Measurements from ENCODE around the gene MED7. TPM values are rescaled to one million over a fixed set of nuclear protein-coding genes. Genes with fewer than 3 reads are reported as not detected.

MED7 gene
- total RNA-seq, 1 donor from 2014 or later: 32.5 TPM

DNA sequence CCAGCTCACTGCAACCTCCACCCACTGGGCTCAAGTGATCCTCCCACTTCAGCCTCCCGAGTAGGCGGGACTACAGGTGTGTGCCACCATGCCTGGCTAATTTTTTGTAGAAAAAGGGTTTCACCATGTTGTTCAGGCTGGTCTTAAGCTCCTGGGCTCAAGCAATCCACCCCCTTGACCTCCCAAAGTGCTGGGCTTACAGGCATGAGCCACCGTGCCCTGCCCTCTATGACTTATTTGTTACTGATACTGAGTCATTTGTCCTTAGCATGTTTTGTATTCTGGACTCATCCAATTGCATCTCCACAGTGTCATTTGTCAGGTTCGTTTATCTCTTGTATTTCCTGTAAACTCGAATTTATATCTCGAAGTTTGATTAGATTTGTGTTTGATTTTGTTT lies 35.3 kb upstream of the MED7 start:
- H3K36me3 ChIP-seq: no peaks in the 10 kb centered on the region
- H3K9ac ChIP-seq: no peak overlapping the region
- Mint-ChIP-seq H3K27ac (no peak overlapping the region), H3K27me3 (ENCODE audit: insufficient read depth, low read depth) (peaks cover 2% of the 10 kb centered on the region), H3K4me1 (no peaks in the 10 kb centered on the region), H3K4me3 (no peak overlapping the region), H3K36me3 (no peaks in the 10 kb centered on the region), H3K9me3 (peaks cover 3% of the 10 kb centered on the region)
- H4K20me1 ChIP-seq (ENCODE audit: low read depth): no peaks in the 10 kb centered on the region
- H3K27me3 ChIP-seq: peaks cover 36% of the 10 kb centered on the region
- no peak for DNase-seq (ENCODE audit: low spot score)
- H3K4me2 ChIP-seq: no peak overlapping the region
- no peak overlapping the region for H3K27ac ChIP-seq
- no peaks in the 10 kb centered on the region for H3K4me1 ChIP-seq
- H3K79me2 ChIP-seq (ENCODE audit: low read depth): no peaks in the 10 kb centered on the region
- no peak for TF ChIP-seq EZH2 (IDR thresholded peaks at IDR 0.05)
- TF ChIP-seq EZH2phosphoT487 (IDR thresholded peaks at IDR 0.05): no peak
- TF ChIP-seq, protein P1, sequence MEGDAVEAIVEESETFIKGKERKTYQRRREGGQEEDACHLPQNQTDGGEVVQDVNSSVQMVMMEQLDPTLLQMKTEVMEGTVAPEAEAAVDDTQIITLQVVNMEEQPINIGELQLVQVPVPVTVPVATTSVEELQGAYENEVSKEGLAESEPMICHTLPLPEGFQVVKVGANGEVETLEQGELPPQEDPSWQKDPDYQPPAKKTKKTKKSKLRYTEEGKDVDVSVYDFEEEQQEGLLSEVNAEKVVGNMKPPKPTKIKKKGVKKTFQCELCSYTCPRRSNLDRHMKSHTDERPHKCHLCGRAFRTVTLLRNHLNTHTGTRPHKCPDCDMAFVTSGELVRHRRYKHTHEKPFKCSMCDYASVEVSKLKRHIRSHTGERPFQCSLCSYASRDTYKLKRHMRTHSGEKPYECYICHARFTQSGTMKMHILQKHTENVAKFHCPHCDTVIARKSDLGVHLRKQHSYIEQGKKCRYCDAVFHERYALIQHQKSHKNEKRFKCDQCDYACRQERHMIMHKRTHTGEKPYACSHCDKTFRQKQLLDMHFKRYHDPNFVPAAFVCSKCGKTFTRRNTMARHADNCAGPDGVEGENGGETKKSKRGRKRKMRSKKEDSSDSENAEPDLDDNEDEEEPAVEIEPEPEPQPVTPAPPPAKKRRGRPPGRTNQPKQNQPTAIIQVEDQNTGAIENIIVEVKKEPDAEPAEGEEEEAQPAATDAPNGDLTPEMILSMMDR (IDR thresholded peaks at IDR 0.05): no peak
- H2AFZ ChIP-seq (replicated peaks): no peak overlapping the region
- H3F3A ChIP-seq (ENCODE audit: low read depth): no peaks in the 10 kb centered on the region
- H3K9me3 ChIP-seq (ENCODE audit: low read depth): no peaks in the 10 kb centered on the region
- no peak overlapping the region for H3K4me3 ChIP-seq

GRCh38 chr5:157175071-157175612 lies 32.5 kb upstream of the MED7 start:
- Histone ChIP-seq H3K4me2 (no peak overlapping the region), H3K9me3 (ENCODE audit: low read depth) (no peaks in the 10 kb centered on the region), H3K4me3 (no peak overlapping the region), H3K9ac (no peak overlapping the region), H3K4me1 (no peaks in the 10 kb centered on the region), H4K20me1 (ENCODE audit: low read depth) (no peaks in the 10 kb centered on the region), H2AFZ (replicated peaks) (no peak overlapping the region), H3K27me3 (peaks cover 9% of the 10 kb centered on the region), H3K36me3 (no peaks in the 10 kb centered on the region), H3F3A (ENCODE audit: low read depth) (no peaks in the 10 kb centered on the region), H3K27ac (no peak overlapping the region), H3K79me2 (ENCODE audit: low read depth) (no peaks in the 10 kb centered on the region)
- DNase-seq (ENCODE audit: low spot score): no peak
- Mint-ChIP-seq H3K27me3 (ENCODE audit: insufficient read depth, low read depth) (peaks cover 2% of the 10 kb centered on the region), H3K9me3 (peaks cover 3% of the 10 kb centered on the region), H3K36me3 (no peaks in the 10 kb centered on the region), H3K4me3 (no peak overlapping the region), H3K4me1 (peaks cover 2% of the 10 kb centered on the region), H3K27ac (no peak overlapping the region)
- TF ChIP-seq, protein P1 (IDR thresholded peaks at IDR 0.05): no peak
- no peak for TF ChIP-seq EZH2phosphoT487 (IDR thresholded peaks at IDR 0.05)
- no peak for TF ChIP-seq EZH2 (IDR thresholded peaks at IDR 0.05)

DNA sequence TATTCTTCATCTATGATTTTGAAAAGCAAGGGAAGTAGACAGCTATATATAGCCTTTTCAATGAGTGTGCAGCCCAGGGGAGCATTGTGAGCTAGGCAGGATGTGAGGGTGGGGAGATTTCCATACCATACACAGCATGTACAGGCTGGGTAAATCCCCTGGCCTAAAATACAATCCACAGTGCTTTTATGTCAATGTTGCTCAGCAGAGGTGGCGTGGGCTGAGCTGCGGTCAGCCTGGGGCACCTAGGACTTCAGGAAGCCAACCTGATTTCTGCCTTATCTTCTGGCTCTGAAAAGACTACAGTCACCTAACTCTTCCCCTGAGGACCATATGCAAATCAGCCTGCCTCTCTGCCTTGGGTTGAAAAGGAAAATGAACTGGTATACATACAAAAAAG lies 29.7 kb upstream of the MED7 start:
- Mint-ChIP-seq H3K27me3 (ENCODE audit: insufficient read depth, low read depth) (peaks cover 2% of the 10 kb centered on the region), H3K36me3 (no peaks in the 10 kb centered on the region), H3K27ac (no peak overlapping the region), H3K4me3 (no peak overlapping the region), H3K9me3 (no peaks in the 10 kb centered on the region), H3K4me1 (peaks cover 2% of the 10 kb centered on the region)
- Histone ChIP-seq H3K36me3 (no peaks in the 10 kb centered on the region), H3K9ac (no peak overlapping the region), H3K4me2 (no peak overlapping the region), H2AFZ (replicated peaks) (no peak overlapping the region), H3K4me1 (no peaks in the 10 kb centered on the region), H3K27me3 (no peaks in the 10 kb centered on the region), H3K4me3 (no peak overlapping the region), H4K20me1 (ENCODE audit: low read depth) (no peaks in the 10 kb centered on the region), H3F3A (ENCODE audit: low read depth) (no peaks in the 10 kb centered on the region), H3K9me3 (ENCODE audit: low read depth) (no peaks in the 10 kb centered on the region), H3K79me2 (ENCODE audit: low read depth) (no peaks in the 10 kb centered on the region), H3K27ac (no peak overlapping the region)
- no peak for DNase-seq (ENCODE audit: low spot score)
- TF ChIP-seq, protein P1 (IDR thresholded peaks at IDR 0.05): no peak
- TF ChIP-seq EZH2 (IDR thresholded peaks at IDR 0.05): no peak
- no peak for TF ChIP-seq EZH2phosphoT487 (IDR thresholded peaks at IDR 0.05)
